HG03280 (cell line): Measurements from ENCODE around the gene ANGPTL2.

Source experiments
- ATAC-seq: cut with Tn5 transposase; IDR thresholded peaks from one replicate; pipeline ENCODE4 v1.9.1; 2021; ENCODE audit warnings: mild to moderate bottlenecking, moderate library complexity; ENCODE audit not compliant: unreplicated experiment

Gene ANGPTL2

DNA sequence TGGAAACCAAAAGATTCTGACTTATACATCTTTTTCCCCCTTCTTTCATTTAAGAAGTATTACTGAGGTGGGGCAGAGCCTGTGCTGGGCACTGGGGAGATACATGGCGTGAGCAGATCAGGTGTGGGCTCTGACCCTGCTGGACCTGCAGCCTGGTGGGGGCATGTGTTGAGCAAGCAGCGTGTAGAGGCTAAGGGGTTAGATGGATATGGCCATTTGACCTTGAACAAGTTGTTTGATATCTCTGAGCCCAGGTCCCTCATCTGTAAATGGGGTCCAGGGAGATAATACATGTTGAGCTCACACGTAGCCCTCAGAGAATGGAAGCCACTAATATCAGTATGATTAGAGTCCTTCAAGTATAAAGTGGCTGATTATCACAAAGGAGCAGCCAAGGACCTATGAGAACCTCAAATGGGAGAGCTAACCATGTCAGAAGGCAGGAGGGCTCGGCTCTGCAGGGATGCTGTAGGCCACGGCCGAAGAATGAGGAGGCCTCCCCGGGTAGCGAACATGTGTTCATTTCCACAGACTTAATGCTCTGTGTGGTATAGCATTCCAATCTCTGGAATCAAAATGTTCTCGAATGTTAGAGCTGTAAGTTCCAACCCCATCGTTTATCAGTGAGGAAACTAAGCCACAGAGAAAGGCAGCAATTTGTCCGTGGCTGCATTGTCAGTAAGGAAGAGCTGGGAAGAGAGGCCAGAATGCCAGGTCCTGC, 15.4 kb upstream of the ANGPTL2 start:
- ATAC-seq, result no peak

DNA sequence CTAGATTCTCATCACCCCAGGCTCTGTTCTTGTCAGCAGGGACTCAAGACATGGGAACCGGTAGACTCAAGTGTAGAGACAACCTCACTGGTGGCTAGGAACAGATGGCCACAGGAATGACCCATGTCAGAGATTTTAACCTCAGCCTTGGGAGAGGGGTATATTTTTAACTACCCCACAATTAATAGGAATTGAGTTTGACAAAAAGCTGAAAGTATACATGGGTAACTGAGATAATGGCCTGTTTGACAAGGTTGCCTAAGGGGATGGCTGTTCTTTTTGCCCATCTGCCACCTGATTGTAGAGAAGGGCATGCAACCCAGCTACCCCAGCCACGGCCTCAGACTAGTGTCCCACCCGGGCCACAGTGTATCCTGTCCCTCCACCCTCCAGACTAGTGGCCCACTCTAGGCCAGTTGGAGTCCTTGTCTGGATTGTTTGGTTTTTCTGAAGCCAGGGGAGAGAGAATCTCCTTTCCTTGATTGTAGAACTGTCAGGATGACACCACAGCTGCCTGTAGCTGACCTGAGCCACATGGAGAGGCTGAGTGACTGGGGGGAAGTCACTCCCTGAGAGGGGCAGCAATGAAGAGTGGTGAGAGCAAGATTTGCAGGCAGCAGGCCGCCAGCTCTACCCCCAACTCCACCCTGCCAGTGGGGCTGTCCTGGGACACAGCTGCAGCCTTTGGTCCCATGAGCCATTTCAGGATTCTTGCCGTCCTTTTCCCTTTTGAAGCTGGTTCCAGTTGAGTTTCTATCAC, 14.6 kb upstream of the ANGPTL2 start:
- ATAC-seq, result no peak

DNA sequence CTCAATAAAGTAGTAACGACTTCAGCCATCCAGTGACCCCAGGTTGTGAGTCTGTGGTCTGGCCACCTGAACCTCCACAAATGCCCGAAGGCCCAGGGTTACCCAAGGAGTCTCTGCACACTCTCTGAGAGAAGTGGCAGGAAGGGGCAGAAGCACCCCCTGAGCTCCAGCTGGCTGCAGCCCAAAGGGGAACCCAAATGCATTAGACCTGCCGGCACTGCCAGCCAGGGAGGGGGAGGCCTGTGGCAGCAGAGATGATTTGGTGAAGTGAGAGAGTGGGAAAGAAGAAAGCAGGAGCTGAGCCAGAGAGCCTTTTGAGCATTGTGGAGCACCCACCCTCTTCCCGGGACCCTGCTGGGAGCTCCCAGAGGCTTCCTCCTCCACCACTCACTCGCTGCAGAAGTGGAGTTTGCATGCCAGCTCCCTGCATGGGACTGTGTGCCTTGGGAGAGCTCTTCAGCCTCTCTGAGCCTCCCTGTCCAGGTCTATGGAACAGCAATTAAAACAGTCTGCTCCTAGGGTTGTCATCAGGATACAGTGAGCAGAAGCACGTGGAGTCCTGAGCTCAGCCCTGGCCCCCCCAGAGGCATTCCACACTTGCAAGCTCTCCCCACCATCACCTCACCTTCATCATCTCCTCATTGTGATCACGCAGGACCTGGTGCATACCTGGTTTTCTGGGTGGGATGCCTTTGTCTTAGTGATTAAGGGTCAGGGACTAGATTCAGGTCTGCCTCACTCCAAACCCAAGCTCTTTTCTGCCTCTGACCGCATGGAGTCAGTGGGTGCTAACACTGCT, 13.8 kb upstream of the ANGPTL2 start:
- ATAC-seq, result no peak

DNA sequence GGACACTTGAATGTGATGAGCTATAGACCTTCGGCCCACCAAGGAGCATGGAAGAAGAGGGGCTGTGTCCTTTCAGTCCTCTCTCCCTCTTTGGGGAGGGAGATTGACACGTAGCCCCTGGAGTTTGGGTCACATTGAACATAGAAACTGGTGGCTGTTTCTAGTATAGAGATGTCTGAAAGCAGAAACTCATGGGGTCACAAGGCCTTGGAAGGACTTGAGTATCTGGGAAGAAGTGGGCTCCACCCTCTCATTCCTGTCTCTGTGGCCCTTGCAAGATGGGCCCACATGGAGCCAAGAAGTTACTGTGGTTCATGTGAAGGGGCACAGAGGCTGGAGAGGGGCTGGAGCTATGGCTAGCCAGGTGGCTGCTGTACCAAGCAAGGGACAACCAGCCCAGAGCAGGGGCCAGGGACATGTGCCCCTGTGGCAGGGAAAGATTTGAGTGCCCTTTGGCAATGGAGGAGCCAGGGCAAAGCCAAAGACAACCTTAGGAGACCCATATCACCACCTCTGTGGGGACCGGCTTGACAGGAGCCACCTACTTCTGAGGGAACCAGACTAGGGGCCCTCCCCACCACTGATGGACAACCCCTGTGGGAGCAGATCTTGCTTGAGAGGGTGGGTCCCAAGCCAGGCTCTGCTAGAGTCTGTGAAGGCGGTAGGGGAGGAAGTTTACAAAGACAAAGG, 12.8 kb upstream of the ANGPTL2 start:
- no peak for ATAC-seq

DNA sequence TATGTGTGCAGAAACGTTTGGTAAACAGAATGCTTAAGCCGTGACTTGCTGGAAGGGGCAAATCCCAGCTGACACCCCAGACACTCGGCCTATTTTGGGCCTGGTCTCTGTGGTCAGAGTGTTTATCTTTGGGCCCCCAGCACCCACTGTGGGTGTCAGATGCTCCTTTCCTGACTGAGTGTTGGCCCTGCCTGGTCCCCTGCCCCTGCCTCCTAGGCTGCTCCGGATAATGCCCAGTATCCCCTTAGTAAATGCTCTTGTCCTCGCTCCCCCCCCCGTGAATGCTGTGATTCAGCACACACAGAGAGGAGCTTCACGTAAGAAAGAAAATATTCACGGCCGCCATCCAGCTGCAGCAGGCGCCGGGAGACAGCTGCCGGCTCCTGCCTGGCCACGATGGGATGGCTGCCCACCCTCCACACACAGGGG, 11.3 kb upstream of the ANGPTL2 start:
- ATAC-seq, result no peak

DNA sequence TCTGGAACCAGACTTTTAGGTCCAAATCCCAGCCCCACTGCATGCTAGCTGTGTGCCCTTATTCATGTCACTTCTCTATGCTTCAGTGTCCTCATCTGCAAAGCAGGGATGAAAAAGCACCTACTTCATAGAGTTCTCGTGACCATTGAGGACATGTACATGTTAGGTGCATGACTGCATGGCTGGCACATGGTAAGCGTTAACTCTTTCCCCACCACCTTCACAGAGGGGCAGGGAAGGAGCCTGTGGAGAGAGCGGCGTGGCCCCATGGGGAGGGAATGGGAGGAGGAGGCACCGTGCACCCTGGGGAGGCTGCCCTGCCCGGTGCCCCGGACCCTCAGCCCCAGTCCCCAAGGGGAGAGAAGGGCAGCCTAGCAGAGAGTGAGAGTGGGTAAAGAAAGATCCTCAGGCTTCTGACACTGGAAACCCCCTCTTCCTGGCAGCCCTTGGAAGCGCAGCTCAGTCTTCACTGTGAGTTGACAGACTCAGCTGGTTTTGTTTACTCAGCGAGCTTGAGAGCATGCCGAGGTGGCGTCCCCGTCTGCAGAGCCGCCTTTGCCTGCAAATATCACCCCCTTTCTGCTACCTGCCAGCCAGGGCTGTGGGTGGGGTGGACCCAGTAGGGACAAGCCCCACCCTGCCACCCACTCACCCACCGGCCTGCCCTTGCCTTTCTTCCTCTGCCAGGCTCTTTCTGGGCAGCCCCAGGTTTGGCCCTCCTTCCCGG, 10.6 kb upstream of the ANGPTL2 start:
- ATAC-seq, result no peak

DNA sequence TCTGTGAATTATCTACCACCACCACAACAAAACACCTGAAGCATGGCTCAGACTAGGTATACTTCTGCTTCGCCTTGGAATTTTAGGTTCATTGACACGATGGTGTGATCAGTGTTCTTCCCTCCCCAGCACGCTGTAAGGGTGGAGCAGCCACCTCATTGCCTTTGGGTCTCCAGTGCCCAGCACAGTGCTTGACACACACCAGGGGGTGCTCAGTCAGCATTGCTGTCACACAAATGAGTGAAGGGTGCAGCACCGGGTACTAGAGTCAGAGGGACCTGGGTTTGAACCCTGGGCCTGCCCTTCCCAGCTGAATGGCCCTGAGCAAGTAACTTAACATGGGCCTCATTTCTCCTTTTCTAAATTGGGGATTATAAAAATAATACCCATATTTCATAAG, 9.9 kb upstream of the ANGPTL2 start:
- no peak for ATAC-seq

DNA sequence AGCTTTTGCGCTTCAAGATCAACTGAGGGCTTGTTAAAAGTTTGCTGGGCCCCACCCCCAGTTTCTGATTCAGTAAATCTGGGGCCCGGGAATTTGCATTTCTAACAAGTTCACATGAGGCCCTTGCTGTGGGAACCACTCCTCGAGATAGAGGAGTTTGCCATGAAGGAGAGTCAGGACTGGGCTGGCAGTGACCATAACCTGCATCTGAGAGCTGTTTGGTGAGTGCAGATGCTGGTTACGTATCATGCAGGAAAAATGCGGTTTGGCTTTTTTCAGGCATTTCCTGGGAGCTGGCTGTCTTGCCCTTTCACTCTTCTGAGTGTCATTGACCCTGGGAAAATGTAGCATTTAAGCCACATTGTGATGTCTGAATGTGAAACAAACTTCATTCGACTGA, 9.4 kb upstream of the ANGPTL2 start:
- no peak for ATAC-seq

DNA sequence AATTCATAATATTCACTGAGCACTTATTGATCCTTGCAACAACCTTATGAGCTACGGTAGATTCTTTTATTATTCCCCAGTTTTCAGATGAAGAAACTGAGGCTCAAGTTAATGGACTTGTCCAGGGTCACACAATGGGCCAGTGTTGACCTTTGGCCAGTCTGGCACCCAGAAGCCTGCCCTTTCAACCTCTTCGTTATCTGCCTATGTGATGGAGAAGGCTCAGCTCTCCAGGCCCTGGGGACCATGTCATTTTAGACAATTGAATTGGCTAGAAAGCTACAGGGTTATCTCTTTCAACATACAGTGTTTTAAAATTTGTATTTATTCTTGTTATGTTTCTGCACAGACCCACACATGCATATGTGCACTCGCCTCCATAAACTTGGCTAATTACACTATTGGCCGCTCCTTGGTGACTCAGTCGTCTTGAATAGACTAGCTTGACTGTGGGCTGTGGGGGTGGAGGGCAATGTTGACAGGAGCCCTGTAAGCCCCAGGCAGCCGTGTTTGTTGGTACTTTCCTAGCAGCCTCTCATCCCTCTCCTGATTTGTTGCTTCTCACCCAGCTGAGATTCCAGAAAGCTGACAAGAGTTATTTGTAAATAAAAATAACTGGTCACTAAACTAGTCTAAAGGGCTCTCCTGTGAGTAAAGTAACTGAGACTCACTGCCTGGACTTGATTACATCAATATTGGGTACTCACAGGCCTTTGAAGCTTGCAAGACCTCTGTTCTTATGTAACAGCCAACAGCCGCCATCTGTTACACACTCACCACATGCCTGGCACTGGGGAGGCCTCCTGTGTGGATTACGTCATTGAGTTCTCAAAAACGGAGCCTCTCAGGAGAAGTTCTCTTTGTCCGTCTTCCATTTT, 8.5 kb upstream of the ANGPTL2 start:
- ATAC-seq, result no peak

DNA sequence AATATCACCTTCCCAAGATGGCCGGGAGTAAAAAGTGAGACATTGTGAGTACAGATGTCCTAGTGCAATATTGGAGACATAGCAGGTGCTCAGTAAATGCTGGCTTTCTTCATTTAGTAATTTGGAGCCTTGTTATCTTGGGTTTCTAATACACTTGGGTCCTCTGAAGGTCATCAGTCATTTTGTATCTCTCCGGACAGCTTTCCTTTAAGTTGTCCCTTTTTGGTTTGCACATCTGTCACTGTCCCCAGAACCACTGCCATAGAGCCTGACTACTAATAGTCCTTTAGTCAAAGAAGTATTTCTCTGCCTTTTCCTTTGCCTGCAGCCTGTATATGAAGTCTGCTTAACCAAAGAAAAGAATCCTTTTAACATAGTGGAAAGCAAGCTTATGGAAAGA, 7.8 kb upstream of the ANGPTL2 start:
- no peak for ATAC-seq

DNA sequence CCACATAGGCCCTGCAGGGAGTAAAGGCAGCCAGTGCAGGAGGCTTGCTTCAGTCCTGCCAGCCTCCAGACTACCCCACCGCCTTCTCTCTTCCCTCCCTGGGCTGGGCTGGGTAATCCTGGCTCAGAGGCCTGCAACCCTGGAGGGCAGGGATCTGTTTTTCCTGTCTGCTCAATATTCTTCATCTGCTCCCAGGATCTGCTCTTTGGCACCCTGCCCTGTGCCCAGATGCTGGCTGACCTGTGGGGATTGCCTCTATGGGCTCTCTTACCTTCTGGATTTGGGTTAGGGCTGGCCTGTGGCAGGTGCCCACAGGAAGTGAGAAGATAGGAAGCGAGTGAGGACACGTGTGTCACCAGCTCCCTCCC, 7.3 kb upstream of the ANGPTL2 start:
- no peak for ATAC-seq

DNA sequence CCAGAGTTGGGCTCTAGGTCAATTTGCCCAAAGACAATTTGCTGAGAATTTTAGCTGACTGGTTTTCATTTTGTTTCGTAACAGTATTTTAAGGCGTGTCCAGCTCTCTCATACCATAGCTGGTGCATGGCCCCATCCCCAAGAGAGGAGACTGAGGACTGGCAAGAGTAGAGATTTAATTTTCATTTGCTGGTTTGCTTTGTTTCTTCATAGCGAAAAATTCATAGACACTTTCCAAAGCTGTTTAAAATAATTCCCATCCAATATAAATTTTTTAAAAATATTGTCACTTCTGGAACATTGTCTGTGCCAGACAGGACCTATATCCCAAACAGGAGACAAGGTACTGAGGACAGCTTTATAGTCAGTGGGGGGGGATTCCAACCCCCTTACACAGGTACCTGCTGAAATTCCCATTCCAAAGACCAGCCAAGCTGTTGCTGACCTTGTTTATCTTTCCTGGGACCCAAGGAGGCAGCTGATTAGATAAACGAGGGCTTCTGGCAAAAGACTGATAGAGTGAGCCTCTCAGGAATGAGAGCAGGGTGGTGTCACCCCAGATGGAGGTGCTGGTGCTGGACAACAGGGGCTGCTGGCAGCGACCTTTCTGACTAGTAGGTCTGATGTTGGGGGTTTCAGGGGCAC, 6.8 kb upstream of the ANGPTL2 start:
- ATAC-seq, result no peak

DNA sequence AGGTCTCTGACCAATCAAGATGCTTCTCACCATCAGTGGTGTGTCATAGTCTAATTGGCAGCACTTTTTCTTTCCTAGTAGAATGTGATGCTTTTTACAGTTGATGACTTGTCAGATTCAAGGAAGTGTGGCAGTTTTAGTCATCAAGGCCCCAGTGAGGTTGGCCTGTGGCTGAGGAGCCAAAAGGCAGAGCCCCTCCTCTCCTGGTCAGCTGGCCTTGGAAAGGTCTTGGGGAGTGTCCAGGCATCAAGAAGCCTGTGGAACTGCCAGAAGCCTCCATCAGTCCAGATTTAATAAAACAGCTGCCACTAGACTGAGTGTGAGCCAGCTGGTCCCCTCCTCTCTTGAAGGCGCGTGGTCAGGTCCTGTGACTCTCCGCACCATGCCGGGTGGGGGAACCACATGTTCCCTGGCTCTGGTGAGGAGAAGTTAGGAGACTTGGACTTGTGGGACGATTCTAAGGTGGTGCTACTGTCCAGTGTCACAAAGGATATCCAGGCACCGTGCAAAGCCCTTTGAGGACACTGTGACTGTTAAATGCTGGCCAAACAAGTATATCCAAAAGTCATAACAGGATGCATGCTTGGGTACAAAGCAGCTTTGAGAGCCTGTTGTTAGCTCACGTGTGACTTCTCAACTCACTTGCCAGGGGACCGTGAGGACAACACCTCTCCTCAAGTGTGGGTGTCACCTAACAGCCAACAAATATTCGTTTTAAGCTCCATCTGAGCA, 6.1 kb upstream of the ANGPTL2 start:
- ATAC-seq, result no peak

DNA sequence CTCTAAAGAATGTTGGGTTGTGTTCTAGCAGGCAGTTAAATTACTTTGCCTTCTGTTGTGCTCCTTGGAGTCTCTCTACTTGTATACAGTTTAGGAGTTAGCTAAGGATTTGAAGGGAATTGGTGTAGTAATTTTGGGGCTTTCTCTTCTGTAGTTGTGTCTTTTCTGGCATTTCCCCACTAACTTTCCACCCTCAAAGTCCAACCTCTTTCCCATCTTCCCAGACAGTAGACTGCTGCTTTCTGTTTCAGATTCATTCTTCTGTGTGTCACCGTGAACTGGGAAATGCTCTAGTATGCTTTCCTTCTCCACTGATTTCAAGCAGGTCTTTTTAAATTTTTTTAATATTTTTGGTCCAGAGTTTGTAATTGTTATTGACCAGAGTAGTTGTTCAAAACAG, 4.5 kb upstream of the ANGPTL2 start:
- ATAC-seq, result no peak

DNA sequence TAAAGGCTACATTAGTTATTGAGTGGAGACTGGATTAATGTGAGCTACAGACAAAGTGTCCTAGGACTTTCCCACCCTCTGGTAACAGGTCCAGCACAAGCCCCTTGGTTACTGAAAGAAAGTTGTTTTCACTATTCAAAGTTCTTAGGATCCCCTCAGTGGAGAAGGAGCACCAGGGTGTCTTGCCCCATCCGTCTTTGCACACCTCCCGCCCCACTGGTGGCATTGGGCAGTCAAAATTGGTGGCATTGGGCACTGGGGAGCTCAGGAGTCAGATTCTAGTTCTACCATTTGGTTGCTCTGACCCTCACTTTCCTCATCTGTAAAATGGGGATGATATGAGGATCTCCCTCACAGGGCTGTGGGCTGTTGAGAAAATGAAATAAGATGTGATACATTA, 2.4 kb upstream of the ANGPTL2 start:
- ATAC-seq, result no peak

DNA sequence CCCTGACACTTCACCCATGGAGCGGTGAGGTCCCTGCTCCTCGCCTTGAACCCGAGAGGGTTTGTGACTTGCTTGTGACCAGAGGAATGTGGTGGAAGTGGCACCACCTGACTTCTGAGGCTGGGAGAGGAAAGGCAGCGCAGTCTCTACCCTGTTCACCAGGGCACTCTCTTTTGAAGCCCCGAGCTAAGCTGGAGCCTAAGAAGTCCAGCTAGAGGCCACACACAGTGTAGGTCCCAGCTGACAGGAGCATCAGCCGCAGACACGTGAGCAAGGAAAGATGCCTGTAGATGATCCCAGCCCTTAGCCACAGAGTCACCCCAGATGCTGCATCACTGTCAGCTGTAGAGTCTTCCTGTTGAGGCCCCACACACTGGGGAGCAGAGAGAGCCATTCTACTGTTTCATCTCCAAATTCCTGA, 1.7 kb upstream of the ANGPTL2 start:
- no peak for ATAC-seq

DNA sequence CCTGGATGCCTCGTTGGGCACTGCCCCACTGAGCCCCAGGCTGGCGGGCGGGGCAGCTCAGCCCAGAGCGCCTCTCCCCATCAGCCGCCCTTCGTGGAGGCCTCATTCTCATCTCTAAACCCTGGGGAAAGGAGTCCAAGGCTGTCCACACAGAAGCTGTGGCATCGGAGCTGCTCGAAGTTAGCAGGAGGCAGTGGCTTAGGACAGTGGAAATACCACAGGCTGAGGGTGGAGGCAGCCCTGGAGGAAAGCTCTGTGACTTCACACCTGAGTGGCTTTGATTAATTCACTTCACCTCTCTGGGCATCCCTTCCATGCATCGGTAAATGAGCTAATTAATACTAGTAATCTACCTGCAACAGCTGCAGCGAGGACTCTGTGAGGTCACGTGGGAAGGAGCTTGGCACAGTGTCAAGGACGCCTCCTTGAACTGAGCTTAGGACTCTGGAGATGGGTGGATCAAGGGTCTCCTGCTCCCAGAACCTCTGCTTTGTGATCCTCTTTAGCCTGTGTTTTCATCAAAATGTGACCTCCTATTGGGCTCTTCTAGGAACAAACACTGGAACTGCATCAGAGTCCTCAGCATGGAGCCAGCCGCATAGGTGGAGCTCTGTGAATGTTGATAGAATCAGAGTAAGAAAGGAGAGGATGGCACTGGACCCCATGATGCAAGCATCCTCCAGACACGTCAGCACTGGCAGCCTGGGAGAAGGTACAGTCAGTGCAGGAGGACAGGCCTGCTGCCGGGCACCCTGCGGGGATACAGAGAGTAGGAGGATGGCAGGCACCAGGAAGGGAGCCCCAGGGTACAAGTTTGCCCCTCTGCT, 842 bp upstream of the ANGPTL2 start:
- no peak for ATAC-seq
